GM12878 (cell line): ENCODE measurements around the gene HYOU1. TPM values are rescaled to one million over a fixed set of nuclear protein-coding genes. Genes with fewer than 3 reads are reported as not detected.

Source experiments
- ASH2L ChIP-seq: fragments of 300-600, 200-600 bp; sonication (generic); IDR thresholded peaks from 2 replicates; pipeline ENCODE4 v1.6.1; 2017; ENCODE audit warnings: low read depth, mild to moderate bottlenecking, borderline replicate concordance
- CHD2 ChIP-seq: IDR thresholded peaks from 2 replicates; pipeline ENCODE4 v1.6.1; 2011; ENCODE audit warnings: low read depth, low read length, improper control_type of control experiment, borderline replicate concordance
- FOS ChIP-seq: IDR thresholded peaks from 3 replicates; pipeline ENCODE4 v1.6.1; 2011; ENCODE audit warnings: borderline replicate concordance; ENCODE audit not compliant: insufficient read length; ENCODE audit errors: extremely low read depth
- HDAC2 ChIP-seq: fragments of 200-600 bp; sonication (generic); IDR thresholded peaks from 2 replicates; pipeline ENCODE4 v1.6.1; 2017
- IKZF2 ChIP-seq, 2 experiments: fragments of 450-650 bp; IDR thresholded peaks; 2 replicates each; pipeline ENCODE4 v1.6.1; 2017; ENCODE audit warnings: mild to moderate bottlenecking in 2 of 2, moderate library complexity in 2 of 2
- IRF5 ChIP-seq: fragments of 450-650 bp; IDR thresholded peaks from 2 replicates; pipeline ENCODE4 v1.6.1; 2017; ENCODE audit warnings: borderline replicate concordance
- JUNB ChIP-seq: IDR thresholded peaks from 2 replicates; pipeline ENCODE4 v1.6.1; 2016; ENCODE audit warnings: antibody characterized with exemption, mild to moderate bottlenecking
- MYB ChIP-seq: fragments of 150-350 bp; IDR thresholded peaks from 2 replicates; pipeline ENCODE4 v1.6.1; 2014; ENCODE audit warnings: mild to moderate bottlenecking, low read depth, low read length, borderline replicate concordance
- NBN ChIP-seq: fragments of 450-650 bp; IDR thresholded peaks from 2 replicates; pipeline ENCODE4 v1.6.1; 2016
- POLR2AphosphoS2 ChIP-seq: IDR thresholded peaks from 2 replicates; pipeline ENCODE4 v1.6.1; 2011; ENCODE audit warnings: low read depth, mild to moderate bottlenecking, low read length, improper control_type of control experiment, moderate library complexity
- TARDBP ChIP-seq: IDR thresholded peaks from 2 replicates; pipeline ENCODE4 v1.6.1; 2016; ENCODE audit warnings: borderline replicate concordance
- TBL1XR1 ChIP-seq: IDR thresholded peaks from 2 replicates; pipeline ENCODE4 v1.6.1; 2012; ENCODE audit warnings: low read depth, low read length, improper control_type of control experiment
- YY1 ChIP-seq: IDR thresholded peaks from 2 replicates; pipeline ENCODE4 v1.6.1; 2011; ENCODE audit warnings: low read depth, mild to moderate bottlenecking, low read length
- ZNF274 ChIP-seq: IDR thresholded peaks from one replicate; pipeline ENCODE4 v1.8.0; 2011; ENCODE audit not compliant: insufficient read length, insufficient read depth
- ZZZ3 ChIP-seq: IDR thresholded peaks from 2 replicates; pipeline ENCODE4 v1.6.1; 2011; ENCODE audit warnings: low read depth; ENCODE audit not compliant: control insufficient read depth, insufficient read length
- polyA plus RNA-seq, 11 experiments: library from polyadenylated mRNA; depleted of rRNA in 4 of 11; unstranded in 6 of 11; stranded (reverse) in 5 of 11; fragments of >200 nt; fragmentation: Nextera tagmentation in 4 of 11; fragmentation: Illumina TruSeq in 1 of 11; extraction: Ambion mirVana in 4 of 11; extraction: Trizol in 1 of 11; gene quantifications; 1 replicate in 1 of 11; 2 replicates in 10 of 11; pipeline versions ENCODE4 v1.2.1 to v1.2.3, GENCODE V29; 2011 to 2016; ENCODE audit warnings: inconsistent platforms in 2 of 11, missing spikeins in 2 of 11, low read depth in 1 of 11
- total RNA-seq, 4 experiments: library from RNA; depleted of rRNA in 3 of 4; stranded (reverse); fragments of >200 nt in 3 of 4; fragmentation: Illumina TruSeq in 1 of 4; extraction: Trizol in 1 of 4; gene quantifications; 2 replicates each; pipeline versions ENCODE4 v1.2.1 to v1.2.3, GENCODE V29; 2013 to 2021
- TF ChIP-seq, protein P1 (sequence below): fragments of 450-650 bp; formaldehyde crosslinking; IDR thresholded peaks from 2 replicates; pipeline ENCODE4 v1.4.0; 2022; ENCODE audit warnings: mild to moderate bottlenecking, moderate library complexity
- TF ChIP-seq, protein P2 (sequence below): fragments of 450-650 bp; IDR thresholded peaks from 2 replicates; pipeline ENCODE4 v1.6.1; 2017; ENCODE audit warnings: mild to moderate bottlenecking, low read depth, inconsistent platforms; ENCODE audit not compliant: poor library complexity, severe bottlenecking
- TF ChIP-seq, protein P3 (sequence below): IDR thresholded peaks from 2 replicates; pipeline ENCODE4 v1.6.1; 2011; ENCODE audit warnings: borderline replicate concordance, low read depth, mild to moderate bottlenecking, moderate library complexity, low read length; ENCODE audit not compliant: insufficient read depth, poor library complexity, severe bottlenecking
- TF ChIP-seq, protein P4 (sequence below): IDR thresholded peaks from 2 replicates; pipeline ENCODE4 v1.6.1; 2012; ENCODE audit warnings: low read depth, low read length, improper control_type of control experiment
- TF ChIP-seq, protein P5 (sequence below): fragments of 450-650 bp; IDR thresholded peaks from 2 replicates; pipeline ENCODE4 v1.6.1; 2017; ENCODE audit warnings: mild to moderate bottlenecking

HYOU1 gene
- total and polyA plus RNA-seq, 10 of the 15 experiments (the other 5 are each of a cell fraction or from before 2014, with no cell fraction given): 15.4 to 157 (median 109) TPM

DNA sequence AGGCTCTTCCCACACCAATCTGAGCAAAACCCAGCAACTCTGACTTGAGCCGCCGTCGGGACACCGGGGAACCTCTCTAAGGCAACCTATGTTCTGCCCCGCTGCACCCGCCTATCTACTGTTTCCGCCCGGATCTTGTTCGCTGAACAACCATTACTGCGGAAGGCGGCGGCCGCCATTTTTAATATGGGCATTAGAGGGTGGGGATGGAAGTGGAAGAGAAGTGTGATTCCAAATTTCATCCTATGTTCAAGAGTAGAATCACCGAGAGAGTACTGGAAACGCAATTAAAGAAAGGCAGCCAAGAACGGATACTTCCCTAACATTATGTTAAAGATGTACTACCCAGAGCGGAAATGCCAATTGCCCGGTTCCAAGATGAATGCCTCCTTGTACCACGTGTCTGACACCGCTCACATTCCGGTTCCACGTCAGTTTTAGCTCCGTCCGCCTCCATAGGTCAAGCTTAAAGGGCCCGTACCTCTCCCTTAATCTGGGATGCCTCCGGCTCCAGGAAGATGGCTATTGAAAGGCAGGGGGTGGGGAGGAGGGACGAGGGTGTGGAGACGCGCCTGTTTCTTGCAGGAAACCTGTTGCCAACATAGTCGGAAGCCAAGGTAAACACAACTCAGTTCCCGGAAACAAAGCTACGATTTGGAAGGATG is 44.9 kb upstream of the HYOU1 start, which contains the start of gene DPAGT1 (continued):
- TF ChIP-seq IRF5 (no peak), HDAC2 (no peak), MYB (no peak), ASH2L (0 out of 2 replicates have a peak, but pooled peaks have one; percentile 33), TARDBP (peak; percentile 63; the same call in 1 of the 2 replicates), POLR2AphosphoS2 (no peak; the same call in 1 of the 2 replicates), YY1 (peak; percentile 99), IKZF2 (IDR thresholded peaks at IDR 0.05) (peak; percentile 9 to 41; a peak in 1 of 4 replicates), TBL1XR1 (no peak; the same call in 1 of the 2 replicates), FOS (no peak), JUNB (no peak), ZNF274 (no peak), ZZZ3 (no peak), NBN (peak; percentile 79; the same call in 1 of the 2 replicates), CHD2 (no peak; the same call in 1 of the 2 replicates)
- TF ChIP-seq, protein P1, sequence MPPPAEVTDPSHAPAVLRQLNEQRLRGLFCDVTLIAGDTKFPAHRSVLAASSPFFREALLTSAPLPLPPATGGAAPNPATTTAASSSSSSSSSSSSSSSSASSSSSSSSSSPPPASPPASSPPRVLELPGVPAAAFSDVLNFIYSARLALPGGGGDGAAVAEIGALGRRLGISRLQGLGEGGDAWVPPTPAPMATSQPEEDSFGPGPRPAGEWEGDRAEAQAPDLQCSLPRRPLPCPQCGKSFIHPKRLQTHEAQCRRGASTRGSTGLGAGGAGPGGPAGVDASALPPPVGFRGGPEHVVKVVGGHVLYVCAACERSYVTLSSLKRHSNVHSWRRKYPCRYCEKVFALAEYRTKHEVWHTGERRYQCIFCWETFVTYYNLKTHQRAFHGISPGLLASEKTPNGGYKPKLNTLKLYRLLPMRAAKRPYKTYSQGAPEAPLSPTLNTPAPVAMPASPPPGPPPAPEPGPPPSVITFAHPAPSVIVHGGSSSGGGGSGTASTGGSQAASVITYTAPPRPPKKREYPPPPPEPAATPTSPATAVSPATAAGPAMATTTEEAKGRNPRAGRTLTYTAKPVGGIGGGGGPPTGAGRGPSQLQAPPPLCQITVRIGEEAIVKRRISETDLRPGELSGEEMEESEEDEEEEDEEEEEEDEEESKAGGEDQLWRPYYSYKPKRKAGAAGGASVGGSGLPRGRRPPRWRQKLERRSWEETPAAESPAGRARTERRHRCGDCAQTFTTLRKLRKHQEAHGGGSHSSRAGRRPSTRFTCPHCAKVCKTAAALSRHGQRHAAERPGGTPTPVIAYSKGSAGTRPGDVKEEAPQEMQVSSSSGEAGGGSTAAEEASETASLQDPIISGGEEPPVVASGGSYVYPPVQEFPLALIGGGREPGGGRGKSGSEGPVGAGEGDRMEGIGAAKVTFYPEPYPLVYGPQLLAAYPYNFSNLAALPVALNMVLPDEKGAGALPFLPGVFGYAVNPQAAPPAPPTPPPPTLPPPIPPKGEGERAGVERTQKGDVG (CRISPR knock-in tag): no peak
- TF ChIP-seq, protein P2, sequence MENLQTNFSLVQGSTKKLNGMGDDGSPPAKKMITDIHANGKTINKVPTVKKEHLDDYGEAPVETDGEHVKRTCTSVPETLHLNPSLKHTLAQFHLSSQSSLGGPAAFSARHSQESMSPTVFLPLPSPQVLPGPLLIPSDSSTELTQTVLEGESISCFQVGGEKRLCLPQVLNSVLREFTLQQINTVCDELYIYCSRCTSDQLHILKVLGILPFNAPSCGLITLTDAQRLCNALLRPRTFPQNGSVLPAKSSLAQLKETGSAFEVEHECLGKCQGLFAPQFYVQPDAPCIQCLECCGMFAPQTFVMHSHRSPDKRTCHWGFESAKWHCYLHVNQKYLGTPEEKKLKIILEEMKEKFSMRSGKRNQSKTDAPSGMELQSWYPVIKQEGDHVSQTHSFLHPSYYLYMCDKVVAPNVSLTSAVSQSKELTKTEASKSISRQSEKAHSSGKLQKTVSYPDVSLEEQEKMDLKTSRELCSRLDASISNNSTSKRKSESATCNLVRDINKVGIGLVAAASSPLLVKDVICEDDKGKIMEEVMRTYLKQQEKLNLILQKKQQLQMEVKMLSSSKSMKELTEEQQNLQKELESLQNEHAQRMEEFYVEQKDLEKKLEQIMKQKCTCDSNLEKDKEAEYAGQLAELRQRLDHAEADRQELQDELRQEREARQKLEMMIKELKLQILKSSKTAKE: peak; percentile 63
- TF ChIP-seq, protein P3, sequence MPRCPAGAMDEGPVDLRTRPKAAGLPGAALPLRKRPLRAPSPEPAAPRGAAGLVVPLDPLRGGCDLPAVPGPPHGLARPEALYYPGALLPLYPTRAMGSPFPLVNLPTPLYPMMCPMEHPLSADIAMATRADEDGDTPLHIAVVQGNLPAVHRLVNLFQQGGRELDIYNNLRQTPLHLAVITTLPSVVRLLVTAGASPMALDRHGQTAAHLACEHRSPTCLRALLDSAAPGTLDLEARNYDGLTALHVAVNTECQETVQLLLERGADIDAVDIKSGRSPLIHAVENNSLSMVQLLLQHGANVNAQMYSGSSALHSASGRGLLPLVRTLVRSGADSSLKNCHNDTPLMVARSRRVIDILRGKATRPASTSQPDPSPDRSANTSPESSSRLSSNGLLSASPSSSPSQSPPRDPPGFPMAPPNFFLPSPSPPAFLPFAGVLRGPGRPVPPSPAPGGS: no peak
- TF ChIP-seq, protein P4, sequence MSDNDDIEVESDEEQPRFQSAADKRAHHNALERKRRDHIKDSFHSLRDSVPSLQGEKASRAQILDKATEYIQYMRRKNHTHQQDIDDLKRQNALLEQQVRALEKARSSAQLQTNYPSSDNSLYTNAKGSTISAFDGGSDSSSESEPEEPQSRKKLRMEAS: peak; percentile 93
- TF ChIP-seq, protein P5, sequence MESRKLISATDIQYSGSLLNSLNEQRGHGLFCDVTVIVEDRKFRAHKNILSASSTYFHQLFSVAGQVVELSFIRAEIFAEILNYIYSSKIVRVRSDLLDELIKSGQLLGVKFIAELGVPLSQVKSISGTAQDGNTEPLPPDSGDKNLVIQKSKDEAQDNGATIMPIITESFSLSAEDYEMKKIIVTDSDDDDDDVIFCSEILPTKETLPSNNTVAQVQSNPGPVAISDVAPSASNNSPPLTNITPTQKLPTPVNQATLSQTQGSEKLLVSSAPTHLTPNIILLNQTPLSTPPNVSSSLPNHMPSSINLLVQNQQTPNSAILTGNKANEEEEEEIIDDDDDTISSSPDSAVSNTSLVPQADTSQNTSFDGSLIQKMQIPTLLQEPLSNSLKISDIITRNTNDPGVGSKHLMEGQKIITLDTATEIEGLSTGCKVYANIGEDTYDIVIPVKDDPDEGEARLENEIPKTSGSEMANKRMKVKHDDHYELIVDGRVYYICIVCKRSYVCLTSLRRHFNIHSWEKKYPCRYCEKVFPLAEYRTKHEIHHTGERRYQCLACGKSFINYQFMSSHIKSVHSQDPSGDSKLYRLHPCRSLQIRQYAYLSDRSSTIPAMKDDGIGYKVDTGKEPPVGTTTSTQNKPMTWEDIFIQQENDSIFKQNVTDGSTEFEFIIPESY: no peak
